Measurements from ENCODE around the gene CLDN1.

Gene CLDN1

DNA sequence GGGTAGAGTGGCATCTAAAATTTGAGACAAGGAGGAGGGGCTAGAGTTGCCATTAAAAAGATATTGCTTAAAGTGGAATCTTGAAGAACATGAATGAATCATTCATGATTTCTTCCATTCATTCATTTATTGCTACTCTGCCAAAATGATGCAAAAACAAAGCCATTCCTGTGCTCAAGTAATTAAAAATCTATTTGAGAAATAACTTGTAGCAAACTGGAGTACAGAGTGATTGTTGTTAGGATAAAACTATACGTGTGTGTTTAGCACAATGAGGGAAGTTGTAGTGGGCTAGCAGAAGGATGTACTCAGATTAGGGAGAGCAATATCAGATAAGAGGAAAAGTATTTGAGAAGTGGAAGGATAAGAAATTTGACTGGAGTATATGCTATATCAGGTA lies 11.7 kb upstream of the CLDN1 start:
- no peaks in the 10 kb centered on the region for H3K4me1 ChIP-seq (ENCODE audit: control insufficient read depth in 1 of 2, insufficient read depth in 1 of 2, low read depth in 1 of 2, low read length in 1 of 2)
- TF ChIP-seq CTCF (IDR thresholded peaks at IDR 0.05): no peak
- H3K4me3 ChIP-seq (ENCODE audit: low read depth in 1 of 2, low read length in 1 of 2): no peak overlapping the region
- no peak overlapping the region for H3K27ac ChIP-seq
- H3K27me3 ChIP-seq: peaks cover 10% of the 10 kb centered on the region
- no peaks in the 10 kb centered on the region for H3K36me3 ChIP-seq
- no peaks in the 10 kb centered on the region for H3K9me3 ChIP-seq

DNA sequence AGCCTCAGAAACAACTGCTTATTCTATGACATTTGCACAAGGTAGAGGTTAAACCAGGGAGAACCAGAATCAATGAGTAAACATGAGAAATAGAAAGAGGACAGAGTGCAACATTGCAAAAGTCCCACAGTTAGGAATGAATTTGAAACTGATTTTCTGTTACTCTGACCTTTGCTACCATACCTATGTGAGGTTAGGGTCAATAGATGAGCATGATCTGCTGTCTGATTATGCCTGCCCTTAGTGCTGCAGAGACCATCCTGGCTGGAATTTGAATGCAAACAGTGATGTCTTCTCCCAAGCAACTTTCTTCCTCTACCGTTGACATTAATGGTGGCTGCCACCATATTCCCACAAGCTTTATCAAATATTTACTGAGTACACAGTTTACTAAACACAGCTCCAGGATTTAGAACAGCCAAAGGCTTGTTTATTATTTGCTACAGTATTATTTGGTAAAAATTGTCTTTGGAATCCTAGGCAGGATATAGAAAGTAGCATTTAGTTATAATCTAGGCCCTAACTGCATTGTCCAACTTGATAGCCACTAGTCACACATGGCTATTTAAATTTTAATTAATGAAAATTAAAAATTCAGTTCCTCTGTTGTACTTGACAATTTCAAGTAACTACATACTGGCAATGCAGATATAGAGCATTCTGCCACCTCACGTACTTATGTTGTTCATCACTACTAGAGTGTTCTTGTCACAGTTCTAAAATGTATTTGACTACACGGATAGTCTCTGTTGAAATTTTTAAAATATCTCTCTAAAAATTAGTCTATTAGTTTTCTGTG lies 8.9 kb upstream of the CLDN1 start:
- Histone ChIP-seq H3K27me3 (peaks cover 25% of the 10 kb centered on the region), H3K27ac (no peak overlapping the region), H3K4me3 (ENCODE audit: low read depth in 1 of 2, low read length in 1 of 2) (no peak overlapping the region), H3K36me3 (no peaks in the 10 kb centered on the region), H3K4me1 (ENCODE audit: control insufficient read depth in 1 of 2, insufficient read depth in 1 of 2, low read depth in 1 of 2, low read length in 1 of 2) (no peaks in the 10 kb centered on the region), H3K9me3 (no peaks in the 10 kb centered on the region)
- no peak for TF ChIP-seq CTCF (IDR thresholded peaks at IDR 0.05)

DNA sequence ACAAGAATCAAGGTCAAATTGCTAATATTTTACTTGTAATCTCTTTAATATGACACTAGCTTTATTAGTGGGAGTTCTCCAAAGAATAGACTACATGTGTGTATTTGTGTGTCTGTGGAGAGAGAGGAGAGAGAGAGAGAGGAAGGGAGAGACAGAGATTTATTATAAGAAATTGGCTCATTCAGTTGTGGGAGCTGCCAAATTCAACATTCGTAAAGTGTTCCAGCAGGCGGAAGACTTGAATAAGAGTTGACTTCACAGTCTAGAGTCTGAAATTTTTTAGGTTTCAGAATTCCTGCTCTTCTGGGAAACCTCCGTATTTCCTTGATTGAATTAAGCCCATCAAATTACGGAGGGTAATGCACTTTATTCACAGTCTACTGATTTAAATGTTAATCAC lies 4.7 kb upstream of the CLDN1 start:
- TF ChIP-seq CTCF (IDR thresholded peaks at IDR 0.05): no peak
- peaks cover 56% of the 10 kb centered on the region for H3K27me3 ChIP-seq
- H3K4me1 ChIP-seq (ENCODE audit: control insufficient read depth in 1 of 2, insufficient read depth in 1 of 2, low read depth in 1 of 2, low read length in 1 of 2): peaks cover 5 to 6% of the 10 kb centered on the region in 2 experiments
- H3K4me3 ChIP-seq (ENCODE audit: low read depth in 1 of 2, low read length in 1 of 2): no peak overlapping the region
- H3K36me3 ChIP-seq: no peaks in the 10 kb centered on the region
- no peak overlapping the region for H3K27ac ChIP-seq
- no peaks in the 10 kb centered on the region for H3K9me3 ChIP-seq

DNA sequence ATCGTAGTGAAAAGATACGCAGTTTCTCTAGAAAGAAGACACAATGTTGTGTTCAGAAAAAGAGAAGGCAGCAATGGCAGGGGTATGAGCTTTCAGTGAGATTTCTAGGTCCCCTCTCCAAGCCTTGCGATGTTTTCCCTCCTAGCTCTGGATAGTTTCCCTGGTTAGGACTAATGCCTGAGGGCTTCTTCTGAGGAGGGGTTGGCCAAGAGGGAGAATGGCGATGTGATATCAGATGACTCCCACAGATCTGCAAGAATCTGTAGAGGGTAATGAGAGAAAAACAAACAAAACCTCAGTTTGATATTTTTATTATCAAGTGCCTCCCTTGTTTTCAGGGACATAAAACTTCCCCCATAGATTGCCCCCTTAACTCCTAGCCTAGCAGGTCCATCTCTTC lies 4.1 kb upstream of the CLDN1 start:
- Histone ChIP-seq H3K4me3 (ENCODE audit: low read depth in 1 of 2, low read length in 1 of 2) (no peak overlapping the region), H3K36me3 (no peaks in the 10 kb centered on the region), H3K9me3 (no peaks in the 10 kb centered on the region), H3K27me3 (peaks cover 61% of the 10 kb centered on the region), H3K4me1 (ENCODE audit: control insufficient read depth in 1 of 2, insufficient read depth in 1 of 2, low read depth in 1 of 2, low read length in 1 of 2) (peaks cover 5 to 7% of the 10 kb centered on the region in 2 experiments), H3K27ac (no peak overlapping the region)
- TF ChIP-seq CTCF (IDR thresholded peaks at IDR 0.05): no peak

DNA sequence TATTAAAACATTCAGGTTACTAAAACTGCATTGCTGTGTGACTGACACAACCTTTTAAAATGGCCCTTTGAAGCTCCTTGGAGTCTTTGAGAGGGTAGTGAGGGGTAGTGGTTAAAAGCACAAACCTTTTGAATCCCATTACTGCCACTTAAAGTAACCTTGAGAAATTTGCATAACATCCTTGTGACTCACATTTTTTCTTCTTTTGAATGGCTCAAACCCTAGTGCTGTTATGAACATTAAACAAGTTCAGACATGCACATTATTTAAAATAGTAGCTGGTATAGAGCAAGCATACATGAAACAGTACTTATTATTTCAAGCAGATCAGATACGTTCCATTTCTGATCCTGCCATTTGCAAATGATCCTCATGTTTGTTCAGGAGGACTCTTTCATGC lies 3.7 kb upstream of the CLDN1 start:
- no peaks in the 10 kb centered on the region for H3K36me3 ChIP-seq
- no peak overlapping the region for H3K4me3 ChIP-seq (ENCODE audit: low read depth in 1 of 2, low read length in 1 of 2)
- TF ChIP-seq CTCF (IDR thresholded peaks at IDR 0.05): no peak
- no peaks in the 10 kb centered on the region for H3K9me3 ChIP-seq
- no peak overlapping the region for H3K27ac ChIP-seq
- peaks cover 5 to 7% of the 10 kb centered on the region in 2 experiments for H3K4me1 ChIP-seq (ENCODE audit: control insufficient read depth in 1 of 2, insufficient read depth in 1 of 2, low read depth in 1 of 2, low read length in 1 of 2)
- peaks cover 66% of the 10 kb centered on the region for H3K27me3 ChIP-seq
